Measurements from ENCODE around the gene OPA1. TPM values are rescaled to one million over a fixed set of nuclear protein-coding genes. Genes with fewer than 3 reads are reported as not detected.

OPA1 gene
- total RNA-seq, 1 experiment from 2014 or later = 75.4 TPM

DNA sequence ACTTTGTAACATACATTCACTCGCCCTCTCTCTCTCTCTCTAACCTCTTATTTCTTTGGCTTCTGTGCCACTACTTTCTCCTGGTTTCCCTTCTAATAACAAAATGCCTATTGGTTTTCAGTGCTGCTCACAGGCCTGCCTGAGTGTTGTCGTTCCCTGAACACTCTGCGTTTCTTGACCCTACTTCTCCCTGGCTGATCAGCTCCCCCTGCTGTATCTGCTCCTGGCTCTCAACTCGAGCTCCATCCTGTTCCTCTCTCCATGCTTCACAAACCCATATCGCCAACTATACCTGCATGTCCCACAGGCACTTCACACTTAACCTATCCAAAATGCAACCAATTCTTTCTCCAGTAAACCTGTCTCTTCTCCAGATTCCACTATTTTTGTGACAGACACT is 111.4 kb downstream of the OPA1 start:
- H3K27ac Mint-ChIP-seq = peak overlapping the region in 1 of 3 experiments; percentile 49; a peak in 2 of 7 replicates
- no CpG with 5 or more reads among the region's 5 CpGs for WGBS (ENCODE audit: extremely low coverage, insufficient read length, low lambda C conversion rate)
- H3K4ac ChIP-seq (ENCODE audit: low read depth, low read length) = no peak overlapping the region
- no peak overlapping the region for H4K91ac ChIP-seq (ENCODE audit: insufficient read length, low read depth, low read length)
- no peak overlapping the region for H3K4me2 ChIP-seq (ENCODE audit: insufficient read depth, insufficient read length, low read length)
- H4K8ac ChIP-seq (replicated peaks; ENCODE audit: insufficient read length, low read depth, low read length) = no peak overlapping the region
- no peak overlapping the region for H2BK12ac ChIP-seq (ENCODE audit: insufficient read length, low read depth, low read length)
- no peak overlapping the region for H2BK5ac ChIP-seq (ENCODE audit: insufficient read length, low read length)
- H3K4me1 ChIP-seq (ENCODE audit: insufficient read depth, low read length) = no peaks in the 10 kb centered on the region; the same call in 1 of the 2 replicates
- H2BK20ac ChIP-seq (ENCODE audit: low read depth, low read length, poor library complexity, severe bottlenecking) = no peak overlapping the region
- no peak overlapping the region for H3K23ac ChIP-seq (ENCODE audit: insufficient read length, low read depth, low read length)
- H3T11ph ChIP-seq (ENCODE audit: low read length) = no peak overlapping the region
- peak; percentile 63 for DNase-seq
- H3K56ac ChIP-seq (ENCODE audit: insufficient read length, low read depth, low read length) = no peak overlapping the region
- no peak overlapping the region for H3K14ac ChIP-seq (ENCODE audit: insufficient read depth, low read length)
- no peak overlapping the region for H2AFZ ChIP-seq (ENCODE audit: low read length)
- no peak overlapping the region for H4K5ac ChIP-seq (ENCODE audit: insufficient read length, low read depth, low read length)
- H3K9ac ChIP-seq (ENCODE audit: extremely low read depth, insufficient read length, low read length) = no peak overlapping the region
- H4K20me1 ChIP-seq (ENCODE audit: control insufficient read depth, insufficient read depth, insufficient read length) = no peaks in the 10 kb centered on the region
- H3K27me3 Mint-ChIP-seq (ENCODE audit: low read depth) = peaks cover 7% of the 10 kb centered on the region
- no peaks in the 10 kb centered on the region for H3K9me3 ChIP-seq (ENCODE audit: control insufficient read depth, low read depth, low read length)
- no peaks in the 10 kb centered on the region for H3K23me2 ChIP-seq (ENCODE audit: insufficient read length, low read depth, low read length, poor library complexity, severe bottlenecking)
- H3K4me3 Mint-ChIP-seq = no peak overlapping the region
- H2BK120ac ChIP-seq (ENCODE audit: low read depth, low read length, poor library complexity, severe bottlenecking) = no peak overlapping the region
- H3K4me1 Mint-ChIP-seq = peaks cover 14 to 35% of the 10 kb centered on the region in 2 experiments
- no peaks in the 10 kb centered on the region for H3K79me1 ChIP-seq (ENCODE audit: insufficient read depth, low read depth, low read length, poor library complexity, severe bottlenecking)
- no peaks in the 10 kb centered on the region; a peak in 1 of 5 replicates for H3K9me3 Mint-ChIP-seq
- no peak overlapping the region for H3K18ac ChIP-seq (ENCODE audit: insufficient read length, low read depth, low read length)
- TF ChIP-seq, protein P1, sequence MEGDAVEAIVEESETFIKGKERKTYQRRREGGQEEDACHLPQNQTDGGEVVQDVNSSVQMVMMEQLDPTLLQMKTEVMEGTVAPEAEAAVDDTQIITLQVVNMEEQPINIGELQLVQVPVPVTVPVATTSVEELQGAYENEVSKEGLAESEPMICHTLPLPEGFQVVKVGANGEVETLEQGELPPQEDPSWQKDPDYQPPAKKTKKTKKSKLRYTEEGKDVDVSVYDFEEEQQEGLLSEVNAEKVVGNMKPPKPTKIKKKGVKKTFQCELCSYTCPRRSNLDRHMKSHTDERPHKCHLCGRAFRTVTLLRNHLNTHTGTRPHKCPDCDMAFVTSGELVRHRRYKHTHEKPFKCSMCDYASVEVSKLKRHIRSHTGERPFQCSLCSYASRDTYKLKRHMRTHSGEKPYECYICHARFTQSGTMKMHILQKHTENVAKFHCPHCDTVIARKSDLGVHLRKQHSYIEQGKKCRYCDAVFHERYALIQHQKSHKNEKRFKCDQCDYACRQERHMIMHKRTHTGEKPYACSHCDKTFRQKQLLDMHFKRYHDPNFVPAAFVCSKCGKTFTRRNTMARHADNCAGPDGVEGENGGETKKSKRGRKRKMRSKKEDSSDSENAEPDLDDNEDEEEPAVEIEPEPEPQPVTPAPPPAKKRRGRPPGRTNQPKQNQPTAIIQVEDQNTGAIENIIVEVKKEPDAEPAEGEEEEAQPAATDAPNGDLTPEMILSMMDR (conservative IDR thresholded peaks at IDR 0.05) = peak; percentile 54
- no peaks in the 10 kb centered on the region for H3K27me3 ChIP-seq (ENCODE audit: insufficient read depth, low read length)
- H2BK15ac ChIP-seq (ENCODE audit: low read depth, low read length) = no peak overlapping the region
- H3K27ac ChIP-seq (ENCODE audit: insufficient read length, low read depth, low read length) = no peak overlapping the region
- H3K36me3 Mint-ChIP-seq (ENCODE audit: insufficient read depth in 1 of 3, low read depth in 3 of 3) = no peaks in the 10 kb centered on the region
- H2AK5ac ChIP-seq (ENCODE audit: insufficient read length, low read length) = no peak overlapping the region
- H3K79me2 ChIP-seq (ENCODE audit: insufficient read depth, low read length) = no peaks in the 10 kb centered on the region
